K562 (cell line): ENCODE measurements around the gene ATP6V0E2. TPM values are rescaled to one million over a fixed set of nuclear protein-coding genes. Genes with fewer than 3 reads are reported as not detected.

Experiments
- BMI1 ChIP-seq: fragments of 150-350 bp; IDR thresholded peaks from 2 replicates; pipeline ENCODE4 v1.6.1; 2014; ENCODE audit warnings: low read length
- EHMT2 ChIP-seq: fragments of 450-650 bp; IDR thresholded peaks from 2 replicates; pipeline ENCODE4 v1.6.1; 2018; ENCODE audit warnings: antibody characterized with exemption
- FOXA3 ChIP-seq, 2 experiments: fragments of 450-650 bp in 1 of 2; sonication (generic) in 1 of 2; formaldehyde crosslinking; IDR thresholded peaks in 1 of 2; conservative IDR thresholded peaks in 1 of 2; 2 replicates each; pipeline versions ENCODE4 v1.4.0 to v1.8.0; 2020 to 2022; ENCODE audit warnings: mild to moderate bottlenecking in 2 of 2, missing genetic modification reagents in 1 of 2
- GATA2 ChIP-seq: sonication (generic); formaldehyde crosslinking; IDR thresholded peaks from 2 replicates; pipeline ENCODE4 v1.4.0; 2020; ENCODE audit warnings: mild to moderate bottlenecking, missing genetic modification reagents
- KDM5B ChIP-seq: fragments of 200-600 bp; sonication (generic); IDR thresholded peaks from 2 replicates; pipeline ENCODE4 v1.6.1; 2012; ENCODE audit warnings: low read depth, mild to moderate bottlenecking, moderate library complexity, low read length, control low read depth, inconsistent platforms; ENCODE audit not compliant: insufficient replicate concordance
- KLF16 ChIP-seq: IDR thresholded peaks from 2 replicates; pipeline ENCODE4 v1.6.1; 2016; ENCODE audit warnings: antibody characterized with exemption
- MAFK ChIP-seq: IDR thresholded peaks from 2 replicates; pipeline ENCODE4 v1.6.1; 2011; ENCODE audit warnings: low read length, improper control_type of control experiment
- NR4A1 ChIP-seq, 2 experiments: fragments of 250-450 bp in 1 of 2; fragments of 450-650 bp in 1 of 2; sonication (Bioruptor Pico) in 1 of 2; IDR thresholded peaks; 2 replicates each; pipeline versions ENCODE4 v1.4.0 to v1.6.1; 2016 to 2020; ENCODE audit warnings: mild to moderate bottlenecking in 2 of 2, missing compliant biosample characterization in 1 of 2, missing genetic modification characterization in 1 of 2, moderate library complexity in 1 of 2
- POLR2G ChIP-seq: fragments of 200-400 bp; formaldehyde crosslinking; IDR thresholded peaks from 2 replicates; pipeline ENCODE4 v1.6.1; 2017; ENCODE audit warnings: low read depth, mild to moderate bottlenecking, antibody characterized with exemption, low read length, moderate library complexity
- ZFX ChIP-seq: sonication (generic); formaldehyde crosslinking; IDR thresholded peaks from 2 replicates; pipeline ENCODE4 v1.8.0; 2022; ENCODE audit warnings: mild to moderate bottlenecking, missing genetic modification reagents, moderate library complexity
- ZNF77 ChIP-seq: fragments of 250-450 bp; sonication (Bioruptor Pico); IDR thresholded peaks from 2 replicates; pipeline ENCODE4 v1.5.0; 2020
- polyA plus RNA-seq, 8 experiments: library from polyadenylated mRNA; depleted of rRNA in 4 of 8; stranded (reverse) in 5 of 8; unstranded in 3 of 8; fragments of >200 nt; fragmentation: Nextera tagmentation in 2 of 8; fragmentation: Illumina TruSeq in 1 of 8; extraction: Ambion mirVana in 2 of 8; extraction: Trizol in 1 of 8; gene quantifications; 2 replicates each; pipeline versions ENCODE4 v1.2.1 to v1.2.3, GENCODE V29; 2011 to 2014; ENCODE audit warnings: inconsistent platforms in 1 of 8, missing spikeins in 1 of 8
- total RNA-seq, 7 experiments: library from RNA; depleted of rRNA in 6 of 7; stranded (reverse); fragments of >200 nt in 6 of 7; fragmentation: Illumina TruSeq in 2 of 7; extraction: Trizol in 2 of 7; gene quantifications; 2 replicates each; pipeline versions ENCODE4 v1.2.1 to v1.2.3, GENCODE V29; 2011 to 2021; ENCODE audit warnings: low replicate concordance in 1 of 7
- TF ChIP-seq, protein P1 (sequence below): sonication (generic); formaldehyde crosslinking; IDR thresholded peaks from 2 replicates; pipeline ENCODE4 v1.8.0; 2022; ENCODE audit warnings: mild to moderate bottlenecking, missing genetic modification reagents, borderline replicate concordance
- TF ChIP-seq, protein P2 (sequence below): fragments of 450-650 bp; formaldehyde crosslinking; IDR thresholded peaks from 2 replicates; pipeline ENCODE4 v1.4.0; 2020; ENCODE audit warnings: mild to moderate bottlenecking, moderate library complexity
- TF ChIP-seq, protein P3 (sequence below): sonication (generic); formaldehyde crosslinking; IDR thresholded peaks from 2 replicates; pipeline ENCODE4 v1.8.1; 2023; ENCODE audit warnings: mild to moderate bottlenecking, missing genetic modification reagents

ATP6V0E2 gene
- total and polyA plus RNA-seq, 9 of the 15 experiments (the other 6 are each of a cell fraction or from before 2014, with no cell fraction given) = 0.55 to 18.5 (median 10.9) TPM

DNA sequence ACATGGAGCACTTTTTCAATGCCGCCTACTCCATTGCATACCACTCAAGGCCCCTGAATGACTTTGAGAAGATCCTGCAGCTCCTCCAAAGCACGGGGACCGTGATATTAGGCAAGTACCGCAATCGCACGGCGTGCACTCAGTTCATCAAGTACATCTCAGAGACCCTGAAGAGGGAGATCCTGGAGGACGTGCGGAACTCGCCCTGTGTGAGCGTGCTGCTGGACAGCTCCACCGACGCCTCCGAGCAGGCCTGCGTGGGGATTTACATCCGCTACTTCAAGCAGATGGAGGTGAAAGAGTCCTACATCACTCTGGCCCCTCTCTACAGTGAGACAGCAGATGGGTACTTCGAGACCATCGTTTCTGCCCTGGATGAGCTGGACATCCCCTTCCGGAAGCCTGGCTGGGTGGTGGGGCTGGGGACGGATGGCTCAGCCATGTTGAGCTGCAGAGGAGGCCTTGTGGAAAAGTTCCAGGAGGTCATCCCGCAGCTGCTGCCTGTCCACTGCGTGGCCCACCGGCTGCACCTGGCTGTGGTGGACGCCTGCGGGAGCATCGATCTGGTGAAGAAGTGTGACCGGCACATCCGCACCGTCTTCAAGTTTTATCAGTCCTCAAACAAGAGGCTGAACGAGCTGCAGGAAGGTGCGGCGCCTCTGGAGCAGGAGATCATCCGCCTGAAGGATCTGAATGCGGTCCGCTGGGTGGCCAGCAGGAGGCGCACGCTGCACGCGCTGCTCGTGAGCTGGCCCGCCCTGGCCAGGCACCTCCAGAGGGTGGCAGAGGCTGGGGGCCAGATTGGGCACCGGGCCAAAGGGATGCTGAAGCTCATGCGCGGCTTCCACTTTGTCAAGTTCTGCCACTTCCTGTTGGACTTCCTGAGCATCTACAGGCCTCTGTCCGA is 12.7 kb upstream of the ATP6V0E2 start (continued):
- TF ChIP-seq BMI1 = no peak
- TF ChIP-seq, protein P1, sequence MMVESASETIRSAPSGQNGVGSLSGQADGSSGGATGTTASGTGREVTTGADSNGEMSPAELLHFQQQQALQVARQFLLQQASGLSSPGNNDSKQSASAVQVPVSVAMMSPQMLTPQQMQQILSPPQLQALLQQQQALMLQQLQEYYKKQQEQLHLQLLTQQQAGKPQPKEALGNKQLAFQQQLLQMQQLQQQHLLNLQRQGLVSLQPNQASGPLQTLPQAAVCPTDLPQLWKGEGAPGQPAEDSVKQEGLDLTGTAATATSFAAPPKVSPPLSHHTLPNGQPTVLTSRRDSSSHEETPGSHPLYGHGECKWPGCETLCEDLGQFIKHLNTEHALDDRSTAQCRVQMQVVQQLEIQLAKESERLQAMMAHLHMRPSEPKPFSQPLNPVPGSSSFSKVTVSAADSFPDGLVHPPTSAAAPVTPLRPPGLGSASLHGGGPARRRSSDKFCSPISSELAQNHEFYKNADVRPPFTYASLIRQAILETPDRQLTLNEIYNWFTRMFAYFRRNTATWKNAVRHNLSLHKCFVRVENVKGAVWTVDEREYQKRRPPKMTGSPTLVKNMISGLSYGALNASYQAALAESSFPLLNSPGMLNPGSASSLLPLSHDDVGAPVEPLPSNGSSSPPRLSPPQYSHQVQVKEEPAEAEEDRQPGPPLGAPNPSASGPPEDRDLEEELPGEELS (CRISPR knock-in tag) = 0 out of 2 replicates have a peak, but pooled peaks have one; percentile 38
- TF ChIP-seq GATA2 = no peak; the same call in none of the 2 replicates
- TF ChIP-seq FOXA3 (CRISPR knock-in tag; conservative IDR thresholded peaks at IDR 0.05 in 1 of 2, IDR thresholded peaks at IDR 0.05 in 1 of 2) = no peak
- no peak for TF ChIP-seq ZNF77 (CRISPR knock-in tag)
- TF ChIP-seq KDM5B = no peak
- TF ChIP-seq, protein P2, sequence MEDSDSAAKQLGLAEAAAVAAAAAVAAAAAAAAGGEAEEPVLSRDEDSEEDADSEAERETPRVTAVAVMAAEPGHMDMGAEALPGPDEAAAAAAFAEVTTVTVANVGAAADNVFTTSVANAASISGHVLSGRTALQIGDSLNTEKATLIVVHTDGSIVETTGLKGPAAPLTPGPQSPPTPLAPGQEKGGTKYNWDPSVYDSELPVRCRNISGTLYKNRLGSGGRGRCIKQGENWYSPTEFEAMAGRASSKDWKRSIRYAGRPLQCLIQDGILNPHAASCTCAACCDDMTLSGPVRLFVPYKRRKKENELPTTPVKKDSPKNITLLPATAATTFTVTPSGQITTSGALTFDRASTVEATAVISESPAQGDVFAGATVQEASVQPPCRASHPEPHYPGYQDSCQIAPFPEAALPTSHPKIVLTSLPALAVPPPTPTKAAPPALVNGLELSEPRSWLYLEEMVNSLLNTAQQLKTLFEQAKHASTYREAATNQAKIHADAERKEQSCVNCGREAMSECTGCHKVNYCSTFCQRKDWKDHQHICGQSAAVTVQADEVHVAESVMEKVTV (CRISPR knock-in tag) = 0 out of 2 replicates have a peak, but pooled peaks have one; percentile 41
- TF ChIP-seq, protein P3, sequence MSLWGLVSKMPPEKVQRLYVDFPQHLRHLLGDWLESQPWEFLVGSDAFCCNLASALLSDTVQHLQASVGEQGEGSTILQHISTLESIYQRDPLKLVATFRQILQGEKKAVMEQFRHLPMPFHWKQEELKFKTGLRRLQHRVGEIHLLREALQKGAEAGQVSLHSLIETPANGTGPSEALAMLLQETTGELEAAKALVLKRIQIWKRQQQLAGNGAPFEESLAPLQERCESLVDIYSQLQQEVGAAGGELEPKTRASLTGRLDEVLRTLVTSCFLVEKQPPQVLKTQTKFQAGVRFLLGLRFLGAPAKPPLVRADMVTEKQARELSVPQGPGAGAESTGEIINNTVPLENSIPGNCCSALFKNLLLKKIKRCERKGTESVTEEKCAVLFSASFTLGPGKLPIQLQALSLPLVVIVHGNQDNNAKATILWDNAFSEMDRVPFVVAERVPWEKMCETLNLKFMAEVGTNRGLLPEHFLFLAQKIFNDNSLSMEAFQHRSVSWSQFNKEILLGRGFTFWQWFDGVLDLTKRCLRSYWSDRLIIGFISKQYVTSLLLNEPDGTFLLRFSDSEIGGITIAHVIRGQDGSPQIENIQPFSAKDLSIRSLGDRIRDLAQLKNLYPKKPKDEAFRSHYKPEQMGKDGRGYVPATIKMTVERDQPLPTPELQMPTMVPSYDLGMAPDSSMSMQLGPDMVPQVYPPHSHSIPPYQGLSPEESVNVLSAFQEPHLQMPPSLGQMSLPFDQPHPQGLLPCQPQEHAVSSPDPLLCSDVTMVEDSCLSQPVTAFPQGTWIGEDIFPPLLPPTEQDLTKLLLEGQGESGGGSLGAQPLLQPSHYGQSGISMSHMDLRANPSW = no peak
- TF ChIP-seq KLF16 = peak; percentile 70
- no peak for TF ChIP-seq ZFX (CRISPR knock-in tag)
- peak; percentile 56; the same call in 1 of the 2 replicates for TF ChIP-seq EHMT2
- no peak for TF ChIP-seq NR4A1 (CRISPR knock-in tag; IDR thresholded peaks at IDR 0.05)
- no peak for TF ChIP-seq NR4A1 (tag; IDR thresholded peaks at IDR 0.05)
- TF ChIP-seq MAFK = no peak
- TF ChIP-seq POLR2G = no peak
